ENCODE measurements around the gene BBS12. TPM values are rescaled to one million over a fixed set of nuclear protein-coding genes. Genes with fewer than 3 reads are reported as not detected.

Gene BBS12
- total RNA-seq, 1 experiment from 2014 or later: 4.9 TPM

DNA sequence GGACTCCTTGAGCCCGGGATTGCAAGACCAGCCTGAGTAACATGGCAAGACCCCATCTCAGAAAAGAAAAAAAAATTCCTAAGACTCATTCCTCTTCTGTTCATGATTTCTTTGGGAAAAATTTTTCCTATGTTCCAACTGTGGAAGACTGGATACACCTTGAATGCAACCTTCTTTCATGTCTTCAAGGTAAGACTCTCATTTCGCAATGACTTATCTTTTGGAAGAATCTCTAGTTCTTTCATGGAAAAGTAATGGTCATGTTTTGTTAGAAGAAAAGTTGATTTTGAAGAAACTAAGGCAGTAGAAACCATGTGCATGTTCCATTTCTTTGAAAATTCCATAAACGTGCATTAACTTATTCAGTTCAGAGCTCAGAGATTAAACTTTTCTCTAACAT lies 26.0 kb upstream of the BBS12 start:
- H3K27ac ChIP-seq: no peak overlapping the region
- H2AFZ ChIP-seq: no peak overlapping the region
- H3K4me1 ChIP-seq (replicated peaks; ENCODE audit: insufficient read depth): no peaks in the 10 kb centered on the region
- CTCF ChIA-PET: no interaction called here
- H3K4me2 ChIP-seq: no peak overlapping the region
- H3K9me3 ChIP-seq (ENCODE audit: insufficient read depth, low read depth): no peaks in the 10 kb centered on the region; the same call in 1 of the 2 replicates
- no peaks in the 10 kb centered on the region for H4K20me1 ChIP-seq (ENCODE audit: insufficient read depth)
- H3F3A ChIP-seq (ENCODE audit: insufficient read depth, low read depth): no peaks in the 10 kb centered on the region
- DNase-seq: no peak
- no peaks in the 10 kb centered on the region for H3K36me3 ChIP-seq (ENCODE audit: low read depth)
- BruUV-seq (replicated peaks): no TSS peak
- no peaks in the 10 kb centered on the region for H3K79me2 ChIP-seq (ENCODE audit: low read depth)
- TF ChIP-seq, protein P1, sequence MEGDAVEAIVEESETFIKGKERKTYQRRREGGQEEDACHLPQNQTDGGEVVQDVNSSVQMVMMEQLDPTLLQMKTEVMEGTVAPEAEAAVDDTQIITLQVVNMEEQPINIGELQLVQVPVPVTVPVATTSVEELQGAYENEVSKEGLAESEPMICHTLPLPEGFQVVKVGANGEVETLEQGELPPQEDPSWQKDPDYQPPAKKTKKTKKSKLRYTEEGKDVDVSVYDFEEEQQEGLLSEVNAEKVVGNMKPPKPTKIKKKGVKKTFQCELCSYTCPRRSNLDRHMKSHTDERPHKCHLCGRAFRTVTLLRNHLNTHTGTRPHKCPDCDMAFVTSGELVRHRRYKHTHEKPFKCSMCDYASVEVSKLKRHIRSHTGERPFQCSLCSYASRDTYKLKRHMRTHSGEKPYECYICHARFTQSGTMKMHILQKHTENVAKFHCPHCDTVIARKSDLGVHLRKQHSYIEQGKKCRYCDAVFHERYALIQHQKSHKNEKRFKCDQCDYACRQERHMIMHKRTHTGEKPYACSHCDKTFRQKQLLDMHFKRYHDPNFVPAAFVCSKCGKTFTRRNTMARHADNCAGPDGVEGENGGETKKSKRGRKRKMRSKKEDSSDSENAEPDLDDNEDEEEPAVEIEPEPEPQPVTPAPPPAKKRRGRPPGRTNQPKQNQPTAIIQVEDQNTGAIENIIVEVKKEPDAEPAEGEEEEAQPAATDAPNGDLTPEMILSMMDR (conservative IDR thresholded peaks at IDR 0.05): no peak
- no peak for TF ChIP-seq EZH2 (IDR thresholded peaks at IDR 0.05; ENCODE audit: low read depth)
- POLR2A ChIA-PET (ENCODE audit: unreplicated experiment): no interaction called here
- intact Hi-C loops (cut with micrococcal nuclease; ENCODE audit: unreplicated experiment): no loop called here
- no peaks in the 10 kb centered on the region for H3K27me3 ChIP-seq (ENCODE audit: insufficient read depth, low read depth)
- H3K4me3 ChIP-seq: no peak overlapping the region
- H3K9me2 ChIP-seq (ENCODE audit: insufficient read depth): no peaks in the 10 kb centered on the region

DNA sequence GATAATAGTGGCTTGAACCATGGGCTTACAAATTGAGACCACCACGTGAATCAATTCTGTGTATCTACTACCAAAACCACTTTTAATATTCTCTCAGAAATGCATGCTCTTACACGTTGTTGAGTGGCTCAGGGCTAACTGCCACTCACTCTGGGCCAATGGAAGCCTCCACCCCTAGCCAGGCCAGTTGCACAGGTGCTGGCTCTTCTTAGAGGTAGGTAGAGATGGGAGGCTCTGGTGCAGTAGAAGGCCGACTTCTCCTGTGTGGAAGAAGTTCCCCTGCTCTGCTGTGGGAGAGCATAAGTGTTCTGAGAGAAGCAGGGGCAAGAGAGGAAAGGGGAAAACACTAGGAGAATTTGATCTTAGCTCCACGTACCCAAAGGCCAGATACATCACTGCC lies 25.0 kb upstream of the BBS12 start:
- no peaks in the 10 kb centered on the region for H4K20me1 ChIP-seq (ENCODE audit: insufficient read depth)
- no peak overlapping the region for H3K4me3 ChIP-seq
- no peaks in the 10 kb centered on the region for H3K36me3 ChIP-seq (ENCODE audit: low read depth)
- no peaks in the 10 kb centered on the region for H3F3A ChIP-seq (ENCODE audit: insufficient read depth, low read depth)
- BruUV-seq (replicated peaks): no TSS peak
- no peaks in the 10 kb centered on the region for H3K79me2 ChIP-seq (ENCODE audit: low read depth)
- H3K4me1 ChIP-seq (replicated peaks; ENCODE audit: insufficient read depth): no peaks in the 10 kb centered on the region
- H3K4me2 ChIP-seq: no peak overlapping the region
- DNase-seq: no peak
- ChIA-PET POLR2A (ENCODE audit: unreplicated experiment) (no interaction called here), CTCF (interaction anchor here (0.7 kb wide), 1 partner anchor 876 kb away, joined by 9 read pairs; no protein-coding TSS in a partner anchor)
- TF ChIP-seq, protein P1 (conservative IDR thresholded peaks at IDR 0.05): no peak
- TF ChIP-seq EZH2 (IDR thresholded peaks at IDR 0.05; ENCODE audit: low read depth): no peak
- intact Hi-C loops (cut with micrococcal nuclease; ENCODE audit: unreplicated experiment): no loop called here
- H3K27me3 ChIP-seq (ENCODE audit: insufficient read depth, low read depth): no peaks in the 10 kb centered on the region
- H3K9me3 ChIP-seq (ENCODE audit: insufficient read depth, low read depth): no peaks in the 10 kb centered on the region; the same call in 1 of the 2 replicates
- no peaks in the 10 kb centered on the region for H3K9me2 ChIP-seq (ENCODE audit: insufficient read depth)
- no peak overlapping the region for H2AFZ ChIP-seq
- H3K27ac ChIP-seq: no peak overlapping the region

DNA sequence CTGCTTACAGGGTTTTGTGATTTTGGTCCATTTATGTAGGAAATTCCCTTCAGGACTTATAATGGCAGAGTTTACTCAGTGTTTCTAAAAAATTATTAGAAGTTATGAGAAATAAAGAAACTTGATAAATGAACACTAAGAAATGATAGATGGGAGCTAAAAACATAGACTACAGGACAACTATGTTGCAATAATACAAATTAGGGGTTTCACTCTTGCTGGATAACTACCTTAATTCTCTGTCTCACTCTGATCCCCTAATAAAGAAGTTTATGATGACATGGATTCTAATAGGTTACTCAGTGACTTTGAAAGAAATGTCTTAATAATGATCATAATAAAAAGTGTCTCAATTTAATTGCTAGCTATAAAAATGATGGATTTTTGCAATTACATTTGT lies 23.3 kb upstream of the BBS12 start:
- no peak overlapping the region for H3K4me3 ChIP-seq
- H3K9me2 ChIP-seq (ENCODE audit: insufficient read depth): no peaks in the 10 kb centered on the region
- no TSS peak for BruUV-seq (replicated peaks)
- H3K9me3 ChIP-seq (ENCODE audit: insufficient read depth, low read depth): no peaks in the 10 kb centered on the region; the same call in 1 of the 2 replicates
- CTCF ChIA-PET: no interaction called here
- intact Hi-C loops (cut with micrococcal nuclease; ENCODE audit: unreplicated experiment): no loop called here
- H3K27me3 ChIP-seq (ENCODE audit: insufficient read depth, low read depth): no peaks in the 10 kb centered on the region
- H3K4me2 ChIP-seq: no peak overlapping the region
- no peaks in the 10 kb centered on the region for H3F3A ChIP-seq (ENCODE audit: insufficient read depth, low read depth)
- H4K20me1 ChIP-seq (ENCODE audit: insufficient read depth): no peaks in the 10 kb centered on the region
- no peaks in the 10 kb centered on the region for H3K79me2 ChIP-seq (ENCODE audit: low read depth)
- no peak for DNase-seq
- no peak overlapping the region for H3K27ac ChIP-seq
- no peak overlapping the region for H2AFZ ChIP-seq
- no peak for TF ChIP-seq EZH2 (IDR thresholded peaks at IDR 0.05; ENCODE audit: low read depth)
- TF ChIP-seq, protein P1 (conservative IDR thresholded peaks at IDR 0.05): no peak
- POLR2A ChIA-PET (ENCODE audit: unreplicated experiment): no interaction called here
- H3K36me3 ChIP-seq (ENCODE audit: low read depth): no peaks in the 10 kb centered on the region
- no peaks in the 10 kb centered on the region for H3K4me1 ChIP-seq (replicated peaks; ENCODE audit: insufficient read depth)
